Activated CD4-positive, alpha-beta T cell treated with anti-CD3 and anti-CD28 coated beads, Interleukin-2, amount 50 U/mL, for 24 hours (primary cell): ENCODE measurements around the gene FRK.
"Not testable (repeated sequence)": the region's sequence is repeated elsewhere in the genome, so short reads cannot be mapped to it uniquely, and the experiment has no call there.

ENCODE experiments used
- DNase-seq, 2 donors: peaks; one replicate each; pipeline ENCODE4 v3.0.0-alpha.2; 2020; ENCODE audit warnings: low read depth in 1 of 2, low spot score in 1 of 2

The FRK gene

GRCh38 chr6:115947966-115948541 lies 112.6 kb downstream of the FRK start:
- no peak for DNase-seq

GRCh38 chr6:115945812-115946211 lies 114.9 kb downstream of the FRK start:
- DNase-seq = no peak

GRCh38 chr6:115945306-115945705 lies 115.4 kb downstream of the FRK start:
- DNase-seq = no peak

- not testable (repeated sequence) for DNase-seq
Observed at GRCh38 chr6:115944829-115945228, 115.9 kb downstream of the FRK start.

GRCh38 chr6:115937502-115937901 lies 123.2 kb downstream of the FRK start:
- DNase-seq = not testable (repeated sequence)

GRCh38 chr6:115935361-115935760 lies 125.3 kb downstream of the FRK start:
- no peak for DNase-seq

GRCh38 chr6:115934829-115935228 lies 125.9 kb downstream of the FRK start:
- DNase-seq = no peak

GRCh38 chr6:115934145-115934544 lies 126.5 kb downstream of the FRK start:
- DNase-seq = no peak

- DNase-seq = no peak
Observed at GRCh38 chr6:115932481-115932880, 128.2 kb downstream of the FRK start.

GRCh38 chr6:115928000-115928399 lies 132.7 kb downstream of the FRK start:
- DNase-seq = not testable (repeated sequence)

- DNase-seq = no peak
Observed at GRCh38 chr6:115922971-115923370, 137.7 kb downstream of the FRK start.

GRCh38 chr6:115914098-115914497 lies 146.6 kb downstream of the FRK start:
- no peak for DNase-seq

GRCh38 chr6:115909923-115910546 lies 150.7 kb downstream of the FRK start:
- no peak for DNase-seq

GRCh38 chr6:115908906-115909559 lies 151.7 kb downstream of the FRK start:
- DNase-seq = no peak

- DNase-seq = no peak
Observed at GRCh38 chr6:115905471-115905870, 155.2 kb downstream of the FRK start.

- no peak for DNase-seq
Observed at GRCh38 chr6:115902436-115902835, 158.3 kb downstream of the FRK start.

- DNase-seq = no peak
Observed at GRCh38 chr6:115901896-115902295, 158.8 kb downstream of the FRK start.

- DNase-seq = no peak
Observed at GRCh38 chr6:115899730-115900282, 160.9 kb downstream of the FRK start.

- no peak for DNase-seq
Observed at GRCh38 chr6:115898246-115898645, 162.4 kb downstream of the FRK start.

- no peak for DNase-seq
Observed at GRCh38 chr6:115896538-115897129, 164.1 kb downstream of the FRK start.

- no peak for DNase-seq
Observed at GRCh38 chr6:115894426-115894992, 166.2 kb downstream of the FRK start.

- DNase-seq = no peak
Observed at GRCh38 chr6:115891750-115892149, 168.9 kb downstream of the FRK start.
